ENCODE results near the gene UMAD1. TPM values are rescaled to one million over a fixed set of nuclear protein-coding genes. Genes with fewer than 3 reads are reported as not detected.

UMAD1 gene
- total and polyA plus RNA-seq, 2 experiments from 2014 or later, result 8.4 to 12.4 TPM

DNA sequence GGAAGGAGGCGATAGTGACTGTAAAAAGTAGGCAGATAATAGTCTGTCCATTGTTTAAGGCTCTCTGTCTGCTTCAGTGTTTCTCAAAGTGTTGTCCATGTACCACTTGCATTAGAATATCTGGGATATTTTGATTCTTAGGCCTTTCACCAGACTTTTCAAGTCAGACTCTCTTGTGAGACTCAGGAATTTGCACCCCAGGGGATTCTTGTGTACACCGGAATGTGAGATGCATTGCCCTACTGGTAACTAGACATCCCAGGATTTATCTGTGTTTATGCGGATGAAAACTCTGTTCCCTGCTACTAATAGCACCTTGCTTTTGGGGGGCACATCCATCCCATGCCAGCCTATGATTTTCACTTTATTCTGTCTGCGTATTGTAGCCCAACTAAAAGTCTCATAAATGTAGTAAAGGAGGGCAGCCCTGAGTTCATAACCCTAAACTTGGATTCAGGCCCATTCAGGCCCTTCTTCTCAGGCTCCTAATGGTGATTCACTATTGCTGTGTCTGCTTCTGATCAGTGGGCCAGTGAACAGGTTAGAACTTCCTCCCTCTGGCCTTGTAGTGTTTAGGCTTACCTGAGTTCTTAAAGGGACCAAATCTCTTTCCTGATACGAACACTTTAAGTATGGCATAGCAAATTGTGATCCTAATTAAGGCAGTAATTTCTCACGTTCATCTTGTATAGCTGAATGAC, 149.6 kb downstream of the UMAD1 start:
- H3K79me2 ChIP-seq (replicated peaks; ENCODE audit: insufficient read depth), result no peaks in the 10 kb centered on the region
- H3K9me3 Mint-ChIP-seq, result 0 out of 3 replicates have a peak, but pooled peaks cover 4% of the 10 kb centered on the region
- H4K20me1 ChIP-seq (replicated peaks; ENCODE audit: insufficient read depth), result no peaks in the 10 kb centered on the region
- no peak overlapping the region for H3K4me3 ChIP-seq
- H3K9me2 ChIP-seq (ENCODE audit: insufficient read depth), result no peaks in the 10 kb centered on the region
- no peak for ATAC-seq
- no peak for DNase-seq (ENCODE audit: low spot score)
- no peak overlapping the region for H3K4me2 ChIP-seq
- H3K36me3 Mint-ChIP-seq (ENCODE audit: low read depth), result peaks cover 5% of the 10 kb centered on the region; the same call in 1 of the 3 replicates
- no peak overlapping the region for H3K27ac ChIP-seq (ENCODE audit: low read depth)
- no peaks in the 10 kb centered on the region for H3K27me3 ChIP-seq (ENCODE audit: insufficient read depth)
- TF ChIP-seq CREB1 (CRISPR knock-in tag; IDR thresholded peaks at IDR 0.05; ENCODE audit: low read depth), result no peak
- TF ChIP-seq EZH2 (IDR thresholded peaks at IDR 0.05; ENCODE audit: low read depth, unreplicated experiment), result no peak
- no peak for TF ChIP-seq STAT1 (IDR thresholded peaks at IDR 0.05; ENCODE audit: unreplicated experiment)
- TF ChIP-seq NANOG (IDR thresholded peaks at IDR 0.05; ENCODE audit: borderline replicate concordance), result no peak
- TF ChIP-seq JUNB (IDR thresholded peaks at IDR 0.05; ENCODE audit: unreplicated experiment), result no peak
- TF ChIP-seq POLR2AphosphoS5 (IDR thresholded peaks at IDR 0.05; ENCODE audit: low read depth), result no peak
- TF ChIP-seq, protein P1, sequence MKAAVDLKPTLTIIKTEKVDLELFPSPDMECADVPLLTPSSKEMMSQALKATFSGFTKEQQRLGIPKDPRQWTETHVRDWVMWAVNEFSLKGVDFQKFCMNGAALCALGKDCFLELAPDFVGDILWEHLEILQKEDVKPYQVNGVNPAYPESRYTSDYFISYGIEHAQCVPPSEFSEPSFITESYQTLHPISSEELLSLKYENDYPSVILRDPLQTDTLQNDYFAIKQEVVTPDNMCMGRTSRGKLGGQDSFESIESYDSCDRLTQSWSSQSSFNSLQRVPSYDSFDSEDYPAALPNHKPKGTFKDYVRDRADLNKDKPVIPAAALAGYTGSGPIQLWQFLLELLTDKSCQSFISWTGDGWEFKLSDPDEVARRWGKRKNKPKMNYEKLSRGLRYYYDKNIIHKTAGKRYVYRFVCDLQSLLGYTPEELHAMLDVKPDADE (IDR thresholded peaks at IDR 0.05), result no peak
- TF ChIP-seq ZNF331 (CRISPR knock-in tag; IDR thresholded peaks at IDR 0.05; ENCODE audit: low read depth), result no peak
- TF ChIP-seq, protein P2, sequence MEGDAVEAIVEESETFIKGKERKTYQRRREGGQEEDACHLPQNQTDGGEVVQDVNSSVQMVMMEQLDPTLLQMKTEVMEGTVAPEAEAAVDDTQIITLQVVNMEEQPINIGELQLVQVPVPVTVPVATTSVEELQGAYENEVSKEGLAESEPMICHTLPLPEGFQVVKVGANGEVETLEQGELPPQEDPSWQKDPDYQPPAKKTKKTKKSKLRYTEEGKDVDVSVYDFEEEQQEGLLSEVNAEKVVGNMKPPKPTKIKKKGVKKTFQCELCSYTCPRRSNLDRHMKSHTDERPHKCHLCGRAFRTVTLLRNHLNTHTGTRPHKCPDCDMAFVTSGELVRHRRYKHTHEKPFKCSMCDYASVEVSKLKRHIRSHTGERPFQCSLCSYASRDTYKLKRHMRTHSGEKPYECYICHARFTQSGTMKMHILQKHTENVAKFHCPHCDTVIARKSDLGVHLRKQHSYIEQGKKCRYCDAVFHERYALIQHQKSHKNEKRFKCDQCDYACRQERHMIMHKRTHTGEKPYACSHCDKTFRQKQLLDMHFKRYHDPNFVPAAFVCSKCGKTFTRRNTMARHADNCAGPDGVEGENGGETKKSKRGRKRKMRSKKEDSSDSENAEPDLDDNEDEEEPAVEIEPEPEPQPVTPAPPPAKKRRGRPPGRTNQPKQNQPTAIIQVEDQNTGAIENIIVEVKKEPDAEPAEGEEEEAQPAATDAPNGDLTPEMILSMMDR (conservative IDR thresholded peaks at IDR 0.05; ENCODE audit: low read depth in 2 of 2), result no peak
- TF ChIP-seq EZH2phosphoT487 (IDR thresholded peaks at IDR 0.05; ENCODE audit: unreplicated experiment), result no peak
- TF ChIP-seq, protein P3, sequence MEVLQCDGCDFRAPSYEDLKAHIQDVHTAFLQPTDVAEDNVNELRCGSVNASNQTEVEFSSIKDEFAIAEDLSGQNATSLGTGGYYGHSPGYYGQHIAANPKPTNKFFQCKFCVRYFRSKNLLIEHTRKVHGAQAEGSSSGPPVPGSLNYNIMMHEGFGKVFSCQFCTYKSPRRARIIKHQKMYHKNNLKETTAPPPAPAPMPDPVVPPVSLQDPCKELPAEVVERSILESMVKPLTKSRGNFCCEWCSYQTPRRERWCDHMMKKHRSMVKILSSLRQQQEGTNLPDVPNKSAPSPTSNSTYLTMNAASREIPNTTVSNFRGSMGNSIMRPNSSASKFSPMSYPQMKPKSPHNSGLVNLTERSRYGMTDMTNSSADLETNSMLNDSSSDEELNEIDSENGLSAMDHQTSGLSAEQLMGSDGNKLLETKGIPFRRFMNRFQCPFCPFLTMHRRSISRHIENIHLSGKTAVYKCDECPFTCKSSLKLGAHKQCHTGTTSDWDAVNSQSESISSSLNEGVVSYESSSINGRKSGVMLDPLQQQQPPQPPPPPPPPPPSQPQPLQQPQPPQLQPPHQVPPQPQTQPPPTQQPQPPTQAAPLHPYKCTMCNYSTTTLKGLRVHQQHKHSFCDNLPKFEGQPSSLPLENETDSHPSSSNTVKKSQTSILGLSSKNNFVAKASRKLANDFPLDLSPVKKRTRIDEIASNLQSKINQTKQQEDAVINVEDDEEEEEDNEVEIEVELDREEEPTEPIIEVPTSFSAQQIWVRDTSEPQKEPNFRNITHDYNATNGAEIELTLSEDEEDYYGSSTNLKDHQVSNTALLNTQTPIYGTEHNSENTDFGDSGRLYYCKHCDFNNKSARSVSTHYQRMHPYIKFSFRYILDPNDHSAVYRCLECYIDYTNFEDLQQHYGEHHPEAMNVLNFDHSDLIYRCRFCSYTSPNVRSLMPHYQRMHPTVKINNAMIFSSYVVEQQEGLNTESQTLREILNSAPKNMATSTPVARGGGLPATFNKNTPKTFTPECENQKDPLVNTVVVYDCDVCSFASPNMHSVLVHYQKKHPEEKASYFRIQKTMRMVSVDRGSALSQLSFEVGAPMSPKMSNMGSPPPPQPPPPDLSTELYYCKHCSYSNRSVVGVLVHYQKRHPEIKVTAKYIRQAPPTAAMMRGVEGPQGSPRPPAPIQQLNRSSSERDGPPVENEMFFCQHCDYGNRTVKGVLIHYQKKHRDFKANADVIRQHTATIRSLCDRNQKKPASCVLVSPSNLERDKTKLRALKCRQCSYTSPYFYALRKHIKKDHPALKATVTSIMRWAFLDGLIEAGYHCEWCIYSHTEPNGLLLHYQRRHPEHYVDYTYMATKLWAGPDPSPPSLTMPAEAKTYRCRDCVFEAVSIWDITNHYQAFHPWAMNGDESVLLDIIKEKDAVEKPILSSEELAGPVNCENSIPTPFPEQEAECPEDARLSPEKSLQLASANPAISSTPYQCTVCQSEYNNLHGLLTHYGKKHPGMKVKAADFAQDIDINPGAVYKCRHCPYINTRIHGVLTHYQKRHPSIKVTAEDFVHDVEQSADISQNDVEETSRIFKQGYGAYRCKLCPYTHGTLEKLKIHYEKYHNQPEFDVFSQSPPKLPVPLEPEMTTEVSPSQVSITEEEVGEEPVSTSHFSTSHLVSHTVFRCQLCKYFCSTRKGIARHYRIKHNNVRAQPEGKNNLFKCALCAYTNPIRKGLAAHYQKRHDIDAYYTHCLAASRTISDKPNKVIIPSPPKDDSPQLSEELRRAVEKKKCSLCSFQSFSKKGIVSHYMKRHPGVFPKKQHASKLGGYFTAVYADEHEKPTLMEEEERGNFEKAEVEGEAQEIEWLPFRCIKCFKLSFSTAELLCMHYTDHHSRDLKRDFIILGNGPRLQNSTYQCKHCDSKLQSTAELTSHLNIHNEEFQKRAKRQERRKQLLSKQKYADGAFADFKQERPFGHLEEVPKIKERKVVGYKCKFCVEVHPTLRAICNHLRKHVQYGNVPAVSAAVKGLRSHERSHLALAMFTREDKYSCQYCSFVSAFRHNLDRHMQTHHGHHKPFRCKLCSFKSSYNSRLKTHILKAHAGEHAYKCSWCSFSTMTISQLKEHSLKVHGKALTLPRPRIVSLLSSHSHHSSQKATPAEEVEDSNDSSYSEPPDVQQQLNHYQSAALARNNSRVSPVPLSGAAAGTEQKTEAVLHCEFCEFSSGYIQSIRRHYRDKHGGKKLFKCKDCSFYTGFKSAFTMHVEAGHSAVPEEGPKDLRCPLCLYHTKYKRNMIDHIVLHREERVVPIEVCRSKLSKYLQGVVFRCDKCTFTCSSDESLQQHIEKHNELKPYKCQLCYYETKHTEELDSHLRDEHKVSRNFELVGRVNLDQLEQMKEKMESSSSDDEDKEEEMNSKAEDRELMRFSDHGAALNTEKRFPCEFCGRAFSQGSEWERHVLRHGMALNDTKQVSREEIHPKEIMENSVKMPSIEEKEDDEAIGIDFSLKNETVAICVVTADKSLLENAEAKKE (CRISPR knock-in tag; IDR thresholded peaks at IDR 0.05), result no peak
- TF ChIP-seq ZNF114 (CRISPR knock-in tag; IDR thresholded peaks at IDR 0.05), result no peak
- TF ChIP-seq, protein P4, sequence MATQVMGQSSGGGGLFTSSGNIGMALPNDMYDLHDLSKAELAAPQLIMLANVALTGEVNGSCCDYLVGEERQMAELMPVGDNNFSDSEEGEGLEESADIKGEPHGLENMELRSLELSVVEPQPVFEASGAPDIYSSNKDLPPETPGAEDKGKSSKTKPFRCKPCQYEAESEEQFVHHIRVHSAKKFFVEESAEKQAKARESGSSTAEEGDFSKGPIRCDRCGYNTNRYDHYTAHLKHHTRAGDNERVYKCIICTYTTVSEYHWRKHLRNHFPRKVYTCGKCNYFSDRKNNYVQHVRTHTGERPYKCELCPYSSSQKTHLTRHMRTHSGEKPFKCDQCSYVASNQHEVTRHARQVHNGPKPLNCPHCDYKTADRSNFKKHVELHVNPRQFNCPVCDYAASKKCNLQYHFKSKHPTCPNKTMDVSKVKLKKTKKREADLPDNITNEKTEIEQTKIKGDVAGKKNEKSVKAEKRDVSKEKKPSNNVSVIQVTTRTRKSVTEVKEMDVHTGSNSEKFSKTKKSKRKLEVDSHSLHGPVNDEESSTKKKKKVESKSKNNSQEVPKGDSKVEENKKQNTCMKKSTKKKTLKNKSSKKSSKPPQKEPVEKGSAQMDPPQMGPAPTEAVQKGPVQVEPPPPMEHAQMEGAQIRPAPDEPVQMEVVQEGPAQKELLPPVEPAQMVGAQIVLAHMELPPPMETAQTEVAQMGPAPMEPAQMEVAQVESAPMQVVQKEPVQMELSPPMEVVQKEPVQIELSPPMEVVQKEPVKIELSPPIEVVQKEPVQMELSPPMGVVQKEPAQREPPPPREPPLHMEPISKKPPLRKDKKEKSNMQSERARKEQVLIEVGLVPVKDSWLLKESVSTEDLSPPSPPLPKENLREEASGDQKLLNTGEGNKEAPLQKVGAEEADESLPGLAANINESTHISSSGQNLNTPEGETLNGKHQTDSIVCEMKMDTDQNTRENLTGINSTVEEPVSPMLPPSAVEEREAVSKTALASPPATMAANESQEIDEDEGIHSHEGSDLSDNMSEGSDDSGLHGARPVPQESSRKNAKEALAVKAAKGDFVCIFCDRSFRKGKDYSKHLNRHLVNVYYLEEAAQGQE (IDR thresholded peaks at IDR 0.05; ENCODE audit: unreplicated experiment), result no peak
- H3F3A ChIP-seq (replicated peaks; ENCODE audit: low read depth), result no peaks in the 10 kb centered on the region; the same call in 1 of the 2 replicates
- H3K27ac Mint-ChIP-seq, result no peak overlapping the region; the same call in 1 of the 2 replicates
- H3K4me1 ChIP-seq (ENCODE audit: insufficient read depth), result peaks cover 38% of the 10 kb centered on the region
- H3K4me3 Mint-ChIP-seq, result no peak overlapping the region
- H3K4me1 Mint-ChIP-seq, result peaks cover 50% of the 10 kb centered on the region
- no peaks in the 10 kb centered on the region for H3K36me3 ChIP-seq (ENCODE audit: insufficient read depth)
- no peak overlapping the region for H2AFZ ChIP-seq
- H3K27me3 Mint-ChIP-seq (ENCODE audit: insufficient read depth, low read depth, poor library complexity), result peaks cover 2% of the 10 kb centered on the region
